22Rv1 (cell line): ENCODE data around the gene DOCK8.

Experiments
- H3K27ac ChIP-seq: fragments of 450-650 bp; 2 replicates; pipeline ENCODE4 v1.5.1; 2017
- ZFX ChIP-seq: fragments of 450-650 bp; IDR thresholded peaks from 2 replicates; pipeline ENCODE4 v1.6.1; 2017; ENCODE audit warnings: antibody characterized with exemption, borderline replicate concordance
- TF ChIP-seq, protein P1 (sequence below): fragments of 450-650 bp; IDR thresholded peaks from 2 replicates; pipeline ENCODE4 v1.5.1; 2017; ENCODE audit warnings: mild to moderate bottlenecking

DOCK8 gene

DNA sequence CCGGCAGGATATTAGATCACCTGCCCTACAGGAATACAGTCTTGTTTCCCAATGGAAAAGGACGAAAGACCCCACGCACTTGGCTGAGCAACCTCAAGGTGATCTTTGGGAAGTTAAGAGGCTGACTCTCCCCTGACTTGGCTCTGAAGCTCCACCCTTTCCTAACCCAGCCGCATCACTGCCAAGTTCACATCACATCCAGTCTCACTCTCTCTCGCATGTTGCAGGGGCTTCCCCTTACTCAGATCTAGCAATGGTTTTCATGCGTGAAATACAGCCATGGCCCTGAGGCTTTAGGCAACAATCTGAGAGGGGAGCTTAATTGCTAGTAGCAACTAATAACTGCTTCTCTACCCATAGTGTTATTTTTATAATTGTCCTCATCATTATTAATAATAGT, 211.6 kb downstream of the DOCK8 start:
- TF ChIP-seq, protein P1, sequence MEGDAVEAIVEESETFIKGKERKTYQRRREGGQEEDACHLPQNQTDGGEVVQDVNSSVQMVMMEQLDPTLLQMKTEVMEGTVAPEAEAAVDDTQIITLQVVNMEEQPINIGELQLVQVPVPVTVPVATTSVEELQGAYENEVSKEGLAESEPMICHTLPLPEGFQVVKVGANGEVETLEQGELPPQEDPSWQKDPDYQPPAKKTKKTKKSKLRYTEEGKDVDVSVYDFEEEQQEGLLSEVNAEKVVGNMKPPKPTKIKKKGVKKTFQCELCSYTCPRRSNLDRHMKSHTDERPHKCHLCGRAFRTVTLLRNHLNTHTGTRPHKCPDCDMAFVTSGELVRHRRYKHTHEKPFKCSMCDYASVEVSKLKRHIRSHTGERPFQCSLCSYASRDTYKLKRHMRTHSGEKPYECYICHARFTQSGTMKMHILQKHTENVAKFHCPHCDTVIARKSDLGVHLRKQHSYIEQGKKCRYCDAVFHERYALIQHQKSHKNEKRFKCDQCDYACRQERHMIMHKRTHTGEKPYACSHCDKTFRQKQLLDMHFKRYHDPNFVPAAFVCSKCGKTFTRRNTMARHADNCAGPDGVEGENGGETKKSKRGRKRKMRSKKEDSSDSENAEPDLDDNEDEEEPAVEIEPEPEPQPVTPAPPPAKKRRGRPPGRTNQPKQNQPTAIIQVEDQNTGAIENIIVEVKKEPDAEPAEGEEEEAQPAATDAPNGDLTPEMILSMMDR, result no peak
- no peak for TF ChIP-seq ZFX

DNA sequence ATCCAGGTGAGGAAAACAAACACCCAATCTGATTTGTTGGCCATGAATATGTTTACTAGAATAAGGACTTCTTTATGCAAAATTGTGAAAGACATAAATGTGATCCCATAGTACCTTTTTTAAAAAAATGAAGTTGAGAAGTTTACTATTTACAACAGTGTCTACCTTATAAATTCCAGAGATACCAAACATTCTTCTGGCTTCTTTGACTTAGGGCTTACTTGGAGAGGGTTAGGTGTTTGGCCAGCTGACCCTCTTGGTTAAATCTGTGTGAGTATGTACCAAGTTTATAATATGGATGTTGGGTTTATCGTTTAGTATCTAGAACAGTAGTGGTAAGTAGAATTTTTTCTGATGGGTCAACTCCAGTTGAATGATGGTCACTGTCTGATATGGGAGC, 212.3 kb downstream of the DOCK8 start:
- H3K27ac ChIP-seq, result no peak overlapping the region
- TF ChIP-seq, protein P1, result no peak
- no peak for TF ChIP-seq ZFX

More for the DNA sequence above, 211.6 kb downstream of the DOCK8 start:
- no peak overlapping the region for H3K27ac ChIP-seq

DNA sequence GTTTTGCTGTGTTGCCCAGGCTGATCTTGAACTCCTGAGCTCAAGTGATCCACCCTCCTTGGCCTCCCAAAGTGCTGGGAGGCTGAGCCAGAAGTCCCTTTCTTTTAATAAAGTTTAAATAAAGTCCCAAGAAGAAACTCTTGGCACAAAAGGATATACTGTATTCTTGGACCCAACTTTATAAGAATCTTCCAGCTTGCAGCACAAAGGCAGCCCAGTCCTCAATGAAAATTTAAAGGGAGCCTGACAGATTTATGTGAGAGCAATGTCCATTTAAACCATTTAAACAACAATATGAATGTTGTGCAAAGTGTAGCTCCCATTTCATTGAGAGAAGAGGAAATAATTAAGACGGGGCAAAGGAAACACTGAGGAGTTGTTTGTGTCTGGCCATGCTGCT, 217.0 kb downstream of the DOCK8 start:
- TF ChIP-seq, protein P1, result no peak
- TF ChIP-seq ZFX, result no peak

DNA sequence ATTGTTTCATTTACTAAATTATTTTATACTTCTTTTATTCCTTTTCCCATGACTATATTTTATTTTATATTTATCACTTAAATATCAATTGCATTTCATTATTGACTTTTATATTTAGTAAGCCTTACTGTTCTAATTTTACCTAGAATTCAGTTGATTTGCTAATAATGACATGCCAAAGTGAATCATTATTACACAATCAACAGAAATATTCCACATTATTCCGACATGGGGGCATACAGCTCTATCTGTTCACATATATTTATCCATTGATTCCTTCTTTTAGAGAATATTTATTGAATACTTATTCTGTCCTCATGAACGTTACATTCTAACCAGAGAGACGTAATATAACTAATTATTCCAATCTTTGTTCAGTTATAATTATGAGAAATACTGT, 221.8 kb downstream of the DOCK8 start:
- no peak overlapping the region for H3K27ac ChIP-seq
- TF ChIP-seq ZFX, result no peak
- TF ChIP-seq, protein P1, result no peak

More for the DNA sequence above, 217.0 kb downstream of the DOCK8 start:
- no peak overlapping the region for H3K27ac ChIP-seq

DNA sequence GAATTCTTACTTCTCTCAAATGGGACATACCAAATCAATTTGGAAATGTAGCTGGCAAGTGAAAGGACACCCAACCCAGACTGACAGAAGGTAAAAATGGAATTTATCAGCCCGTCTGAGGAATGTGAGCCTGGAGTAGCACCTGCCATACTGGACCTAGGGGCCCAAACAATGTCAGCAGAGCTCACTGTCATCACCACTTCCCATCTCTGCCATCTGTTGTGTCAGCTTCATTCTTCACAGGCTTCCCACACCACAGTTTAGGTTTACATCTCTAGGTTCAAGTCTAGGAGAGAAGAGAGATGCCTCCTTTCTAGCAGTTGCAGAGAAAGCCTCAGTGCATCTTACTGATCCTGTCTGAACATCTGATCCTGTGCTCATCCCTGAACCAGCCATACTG, 222.4 kb downstream of the DOCK8 start:
- TF ChIP-seq ZFX, result no peak
- TF ChIP-seq, protein P1, result no peak
- H3K27ac ChIP-seq, result no peak overlapping the region

DNA sequence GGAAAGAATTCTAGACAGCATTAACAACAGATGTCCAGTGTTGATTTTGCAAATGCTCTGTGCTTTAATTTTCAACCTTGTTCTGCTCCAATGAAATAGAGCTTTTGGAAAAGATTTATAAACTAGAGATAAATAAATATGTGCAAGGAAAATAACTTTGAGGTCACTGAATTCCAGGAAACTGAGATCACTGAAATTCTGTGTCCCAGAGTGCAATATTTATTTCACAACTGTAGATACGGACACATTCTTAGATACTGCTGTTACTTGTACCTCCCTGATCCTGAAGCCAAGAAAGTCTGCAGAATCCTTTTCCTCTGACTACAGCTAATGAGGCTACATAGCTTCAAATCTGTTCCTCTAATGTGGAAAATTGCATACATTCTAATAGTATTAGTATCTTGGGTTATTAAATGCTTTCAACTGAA, 222.9 kb downstream of the DOCK8 start:
- TF ChIP-seq, protein P1, result no peak
- TF ChIP-seq ZFX, result no peak
- no peak overlapping the region for H3K27ac ChIP-seq

DNA sequence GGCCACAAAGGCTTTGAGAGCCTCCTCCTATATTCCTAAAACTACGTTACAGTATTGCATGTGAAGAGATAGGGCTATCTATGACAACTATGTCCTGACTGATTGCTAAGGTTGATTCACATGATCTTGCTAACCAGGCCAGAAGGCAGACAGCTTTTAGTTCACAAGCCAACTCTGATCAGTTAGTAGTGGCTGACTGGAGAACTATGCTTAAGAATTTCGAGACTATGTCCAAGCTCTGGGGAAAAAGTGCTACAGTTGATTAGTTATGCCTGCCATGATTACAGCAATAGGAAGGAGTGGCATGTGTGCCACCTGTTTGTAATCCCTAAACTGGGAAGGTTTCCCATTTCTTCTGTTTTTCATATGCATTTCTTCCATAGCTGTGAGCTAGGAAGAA, 223.4 kb downstream of the DOCK8 start:
- H3K27ac ChIP-seq, result no peak overlapping the region
- TF ChIP-seq ZFX, result no peak
- TF ChIP-seq, protein P1, result no peak
